Breast epithelium (tissue), 3 donors: ENCODE measurements around the gene TMEM107.

Experiments
- CTCF ChIP-seq, 3 donors: fragments of 450-650 bp; IDR thresholded peaks; one replicate each; pipeline ENCODE4 v1.5.1; 2016 to 2017; ENCODE audit warnings: antibody characterized with exemption in 3 of 3, mild to moderate bottlenecking in 3 of 3, moderate library complexity in 3 of 3
- POLR2AphosphoS5 ChIP-seq, 3 donors: sonication (generic); formaldehyde crosslinking; IDR thresholded peaks; one replicate each; pipeline ENCODE4 v1.6.1; 2017; ENCODE audit warnings: antibody characterized with exemption in 3 of 3

GRCh38 chr17:8153957-8154607 is 22.1 kb downstream of the TMEM107 start:
- peak in 1 of 3 donors; percentile 15 for TF ChIP-seq CTCF (IDR thresholded peaks at IDR 0.05)
- TF ChIP-seq POLR2AphosphoS5 (IDR thresholded peaks at IDR 0.05), result peak; percentile 98 to 100 (median 99)
